ENCODE data around the gene TRIOBP. TPM values are rescaled to one million over a fixed set of nuclear protein-coding genes. Genes with fewer than 3 reads are reported as not detected.
"Not testable (repeated sequence)": the region's sequence is repeated elsewhere in the genome, so short reads cannot be mapped to it uniquely, and the experiment has no call there.

Gene TRIOBP
- total RNA-seq, 2 donors from 2014 or later: 74.7 to 82.2 TPM

- TF ChIP-seq, protein P1, sequence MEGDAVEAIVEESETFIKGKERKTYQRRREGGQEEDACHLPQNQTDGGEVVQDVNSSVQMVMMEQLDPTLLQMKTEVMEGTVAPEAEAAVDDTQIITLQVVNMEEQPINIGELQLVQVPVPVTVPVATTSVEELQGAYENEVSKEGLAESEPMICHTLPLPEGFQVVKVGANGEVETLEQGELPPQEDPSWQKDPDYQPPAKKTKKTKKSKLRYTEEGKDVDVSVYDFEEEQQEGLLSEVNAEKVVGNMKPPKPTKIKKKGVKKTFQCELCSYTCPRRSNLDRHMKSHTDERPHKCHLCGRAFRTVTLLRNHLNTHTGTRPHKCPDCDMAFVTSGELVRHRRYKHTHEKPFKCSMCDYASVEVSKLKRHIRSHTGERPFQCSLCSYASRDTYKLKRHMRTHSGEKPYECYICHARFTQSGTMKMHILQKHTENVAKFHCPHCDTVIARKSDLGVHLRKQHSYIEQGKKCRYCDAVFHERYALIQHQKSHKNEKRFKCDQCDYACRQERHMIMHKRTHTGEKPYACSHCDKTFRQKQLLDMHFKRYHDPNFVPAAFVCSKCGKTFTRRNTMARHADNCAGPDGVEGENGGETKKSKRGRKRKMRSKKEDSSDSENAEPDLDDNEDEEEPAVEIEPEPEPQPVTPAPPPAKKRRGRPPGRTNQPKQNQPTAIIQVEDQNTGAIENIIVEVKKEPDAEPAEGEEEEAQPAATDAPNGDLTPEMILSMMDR (conservative IDR thresholded peaks at IDR 0.05): peak; percentile 21
- H3K9ac ChIP-seq (ENCODE audit: extremely low read depth, low read length, poor library complexity, severe bottlenecking): no peak overlapping the region
- Mint-ChIP-seq H3K4me3 (no peak overlapping the region), H3K4me1 (peaks cover 3% of the 10 kb centered on the region), H3K36me3 (ENCODE audit: low read depth) (no peaks in the 10 kb centered on the region), H3K27me3 (ENCODE audit: insufficient read depth) (peaks cover 32% of the 10 kb centered on the region), H3K9me3 (no peaks in the 10 kb centered on the region), H3K27ac (no peak overlapping the region)
- no peak overlapping the region for H3K27ac ChIP-seq (ENCODE audit: low read depth, low read length)
- no peaks in the 10 kb centered on the region for H3K9me3 ChIP-seq (ENCODE audit: control insufficient read depth, low read length)
- H3K36me3 ChIP-seq (ENCODE audit: control insufficient read depth, insufficient read depth, low read length): no peaks in the 10 kb centered on the region
- H3K4me3 ChIP-seq (ENCODE audit: low read length): no peak overlapping the region
- no peaks in the 10 kb centered on the region for H3K27me3 ChIP-seq (ENCODE audit: control insufficient read depth, insufficient read depth, low read length, poor library complexity, severe bottlenecking)
- 80% methylated on average over 12 to 14 of the region's 14 CpGs for WGBS, 2 experiments (ENCODE audit: insufficient coverage in 1 of 2, insufficient read length in 1 of 2)
- no peak for DNase-seq
- no peaks in the 10 kb centered on the region for H3K4me1 ChIP-seq (ENCODE audit: control insufficient read depth, insufficient read depth, low read length)
Observed at GRCh38 chr22:37797874-37798500, 101.1 kb downstream of the TRIOBP start.

GRCh38 chr22:37799979-37800378, 103.1 kb downstream of the TRIOBP start:
- not testable (repeated sequence) for H3K27me3 ChIP-seq (ENCODE audit: control insufficient read depth, insufficient read depth, low read length, poor library complexity, severe bottlenecking); H3K4me3 ChIP-seq (ENCODE audit: low read length); H3K9ac ChIP-seq (ENCODE audit: extremely low read depth, low read length, poor library complexity, severe bottlenecking); H3K9me3 ChIP-seq (ENCODE audit: control insufficient read depth, low read length); H3K4me3 Mint-ChIP-seq; H3K4me1 ChIP-seq (ENCODE audit: control insufficient read depth, insufficient read depth, low read length); H3K36me3 Mint-ChIP-seq (ENCODE audit: low read depth); H3K27ac ChIP-seq (ENCODE audit: low read depth, low read length); H3K27ac Mint-ChIP-seq; DNase-seq; H3K36me3 ChIP-seq (ENCODE audit: control insufficient read depth, insufficient read depth, low read length); H3K9me3 Mint-ChIP-seq
- Mint-ChIP-seq H3K4me1 (peaks cover 16% of the 10 kb centered on the region), H3K27me3 (ENCODE audit: insufficient read depth) (peaks cover 36% of the 10 kb centered on the region)
- 85 to 100% methylated on average over 2 to 9 of the region's 9 CpGs for WGBS, 2 experiments (ENCODE audit: insufficient coverage in 1 of 2, insufficient read length in 1 of 2)

DNA sequence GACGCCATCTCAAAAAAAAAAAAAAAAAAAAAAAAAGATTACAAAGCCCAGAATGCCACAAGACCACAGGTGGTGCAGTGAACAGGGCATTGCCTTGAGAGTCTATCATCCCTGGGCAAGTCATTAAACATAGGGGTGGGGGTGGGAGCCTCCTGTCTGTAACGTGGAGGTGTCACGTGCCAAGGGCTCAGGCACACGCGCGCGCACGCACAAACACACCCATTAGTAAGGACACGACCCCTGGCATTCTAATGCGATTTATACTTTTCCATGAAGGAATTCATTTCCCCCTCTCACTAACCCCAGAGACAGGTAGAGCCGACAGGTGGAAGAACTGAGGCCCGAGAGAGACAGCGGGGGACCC, 105.1 kb downstream of the TRIOBP start:
- no peaks in the 10 kb centered on the region for H3K9me3 Mint-ChIP-seq
- no peaks in the 10 kb centered on the region for H3K36me3 Mint-ChIP-seq (ENCODE audit: low read depth)
- Histone ChIP-seq H3K27ac (ENCODE audit: low read depth, low read length) (no peak overlapping the region), H3K9me3 (ENCODE audit: control insufficient read depth, low read length) (no peaks in the 10 kb centered on the region), H3K4me1 (ENCODE audit: control insufficient read depth, insufficient read depth, low read length) (peaks cover 3% of the 10 kb centered on the region), H3K9ac (ENCODE audit: extremely low read depth, low read length, poor library complexity, severe bottlenecking) (peak overlapping the region; percentile 59), H3K4me3 (ENCODE audit: low read length) (peak overlapping the region; percentile 88), H3K27me3 (ENCODE audit: control insufficient read depth, insufficient read depth, low read length, poor library complexity, severe bottlenecking) (no peaks in the 10 kb centered on the region), H3K36me3 (ENCODE audit: control insufficient read depth, insufficient read depth, low read length) (no peaks in the 10 kb centered on the region)
- DNase-seq: no peak
- TF ChIP-seq, protein P1 (conservative IDR thresholded peaks at IDR 0.05): no peak
- peak overlapping the region; percentile 68 for H3K4me3 Mint-ChIP-seq
- 0 to 2% methylated on average over 3 to 12 of the region's 13 CpGs for WGBS, 2 experiments (ENCODE audit: insufficient coverage in 1 of 2, insufficient read length in 1 of 2)
- H3K27me3 Mint-ChIP-seq (ENCODE audit: insufficient read depth): peaks cover 32% of the 10 kb centered on the region
- H3K27ac Mint-ChIP-seq: no peak overlapping the region
- H3K4me1 Mint-ChIP-seq: peaks cover 26% of the 10 kb centered on the region

All from endodermal cell (in vitro differentiated cells).